ENCODE results near the gene SYT17.

GRCh38 chr16:19137201-19138128 lies 30.6 kb upstream of the SYT17 start:
- no peak for TF ChIP-seq POLR2A (IDR thresholded peaks at IDR 0.05; ENCODE audit: low read depth, low read length)
- no peak for TF ChIP-seq POLR2AphosphoS5 (IDR thresholded peaks at IDR 0.05; ENCODE audit: low read depth, low read length)
